GM12892 (cell line): ENCODE data around the gene ETAA1.

Source experiments
- POLR2A ChIP-seq: IDR thresholded peaks from 2 replicates; pipeline ENCODE4 v1.6.1; 2011; ENCODE audit warnings: low read depth, low read length, control low read depth
- POLR2AphosphoS5 ChIP-seq: IDR thresholded peaks from 2 replicates; pipeline ENCODE4 v1.6.1; 2011; ENCODE audit warnings: low read depth, low read length, control low read depth
- TAF1 ChIP-seq: IDR thresholded peaks from 2 replicates; pipeline ENCODE4 v1.6.1; 2011; ENCODE audit warnings: low read depth, mild to moderate bottlenecking, control low read depth, low read length, borderline replicate concordance

DNA sequence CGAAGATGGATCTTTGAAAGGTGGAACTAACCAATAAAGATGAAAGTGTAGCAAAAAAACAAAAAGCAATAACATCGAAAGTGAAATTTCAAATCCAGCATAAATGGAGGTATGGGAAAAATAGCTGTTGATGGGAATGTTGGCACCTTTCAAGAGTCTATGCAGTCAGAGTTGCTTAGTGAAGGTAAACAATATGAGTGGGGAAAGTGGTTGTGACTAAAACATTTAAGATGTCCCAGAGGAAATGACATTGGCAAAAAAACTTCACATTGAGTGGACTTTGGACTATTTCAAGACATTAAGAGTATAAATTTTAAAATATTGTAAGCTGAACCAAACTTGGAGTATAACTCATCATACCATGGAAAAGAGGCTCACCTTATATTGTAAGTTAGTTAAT is 17.7 kb downstream of the ETAA1 start:
- no peak for TF ChIP-seq POLR2A
- no peak for TF ChIP-seq TAF1
- no peak for TF ChIP-seq POLR2AphosphoS5
